Astrocyte (in vitro differentiated cells and primary cell): Measurements from ENCODE around the gene EID3. TPM values are rescaled to one million over a fixed set of nuclear protein-coding genes. Genes with fewer than 3 reads are reported as not detected.

ENCODE experiments used
- DNase-seq: peaks from one replicate; pipeline ENCODE4 v3.0.0-alpha.2; 2010; ENCODE audit warnings: low read depth
- FAIRE-seq: peaks from 2 replicates; lab custom pipeline; 2011; peaks lifted over from hg19 to GRCh38; lab: Jason Lieb, UNC
- H2AFZ ChIP-seq: 2 replicates; pipeline ENCODE4 v1.6.0; 2012; ENCODE audit warnings: low read depth, low read length, inconsistent platforms
- H3K27ac ChIP-seq: 2 replicates; pipeline ENCODE4 v1.5.1; 2011; ENCODE audit warnings: low read depth, low read length, inconsistent platforms
- H3K27me3 ChIP-seq: 2 replicates; pipeline ENCODE4 v1.6.0; 2011; ENCODE audit warnings: low read length, inconsistent platforms; ENCODE audit not compliant: insufficient read depth
- H3K36me3 ChIP-seq: 2 replicates; pipeline ENCODE4 v1.5.1; 2011; ENCODE audit warnings: low read length, inconsistent platforms; ENCODE audit not compliant: insufficient read depth
- H3K4me1 ChIP-seq: 2 replicates; pipeline ENCODE4 v1.5.1; 2011; ENCODE audit warnings: low read length, inconsistent platforms; ENCODE audit not compliant: insufficient read depth
- H3K4me2 ChIP-seq: 2 replicates; pipeline ENCODE4 v1.6.0; 2012; ENCODE audit warnings: low read length, inconsistent platforms
- H3K4me3 ChIP-seq: 2 replicates; pipeline ENCODE4 v1.5.1; 2011; ENCODE audit warnings: low read depth, mild to moderate bottlenecking, low read length, inconsistent platforms; ENCODE audit not compliant: insufficient read depth
- H3K79me2 ChIP-seq: 2 replicates; pipeline ENCODE4 v1.6.0; 2012; ENCODE audit warnings: mild to moderate bottlenecking, low read length, inconsistent platforms; ENCODE audit not compliant: insufficient read depth
- H3K9ac ChIP-seq: 2 replicates; pipeline ENCODE4 v1.6.0; 2012; ENCODE audit warnings: mild to moderate bottlenecking, low read length, inconsistent platforms
- H3K9me3 ChIP-seq: 2 replicates; pipeline ENCODE4 v1.5.1; 2012; ENCODE audit warnings: low read depth, mild to moderate bottlenecking, low read length, inconsistent platforms; ENCODE audit not compliant: insufficient read depth
- H4K20me1 ChIP-seq: 2 replicates; pipeline ENCODE4 v1.6.0; 2012; ENCODE audit warnings: low read length, inconsistent platforms; ENCODE audit not compliant: insufficient read depth
- H3K27ac Mint-ChIP-seq: one replicate; pipeline ENCODE4 v1.8.0; 2021; ENCODE audit warnings: mild to moderate bottlenecking, mixed read lengths; ENCODE audit not compliant: unreplicated experiment
- H3K27me3 Mint-ChIP-seq: one replicate; pipeline ENCODE4 v1.8.0; 2021; ENCODE audit warnings: low read depth, mixed read lengths; ENCODE audit not compliant: unreplicated experiment
- H3K36me3 Mint-ChIP-seq: one replicate; pipeline ENCODE4 v1.8.0; 2021; ENCODE audit warnings: low read depth, mixed read lengths; ENCODE audit not compliant: unreplicated experiment
- H3K4me1 Mint-ChIP-seq: one replicate; pipeline ENCODE4 v1.8.0; 2021; ENCODE audit warnings: low read depth, mixed read lengths; ENCODE audit not compliant: unreplicated experiment
- H3K4me3 Mint-ChIP-seq: one replicate; pipeline ENCODE4 v1.8.0; 2021; ENCODE audit warnings: mild to moderate bottlenecking, moderate library complexity, mixed read lengths; ENCODE audit not compliant: unreplicated experiment
- H3K9me3 Mint-ChIP-seq: one replicate; pipeline ENCODE4 v1.8.0; 2021; ENCODE audit warnings: mild to moderate bottlenecking, mixed read lengths; ENCODE audit not compliant: unreplicated experiment
- CTCF ChIP-seq: IDR thresholded peaks from 2 replicates; pipeline ENCODE4 v1.5.1; 2011; ENCODE audit warnings: low read depth, mild to moderate bottlenecking, inconsistent platforms, low read length, moderate library complexity; ENCODE audit not compliant: insufficient read depth
- EZH2 ChIP-seq: IDR thresholded peaks from 2 replicates; pipeline ENCODE4 v1.6.1; 2012; ENCODE audit warnings: mild to moderate bottlenecking, low read length, inconsistent platforms; ENCODE audit not compliant: insufficient read depth
- total RNA-seq: library from RNA; stranded (reverse); gene quantifications from 2 replicates; pipeline ENCODE4 v1.2.1, GENCODE V29; 2021

EID3 gene
- total RNA-seq, 1 donor from 2014 or later, result 1.9 TPM

- Histone ChIP-seq H3K27ac (no peak overlapping the region), H2AFZ (no peak overlapping the region), H3K27me3 (no peaks in the 10 kb centered on the region), H3K36me3 (peaks cover 50% of the 10 kb centered on the region), H3K4me3 (no peak overlapping the region), H3K9ac (no peak overlapping the region), H4K20me1 (peaks cover 73% of the 10 kb centered on the region), H3K9me3 (no peaks in the 10 kb centered on the region), H3K4me2 (no peak overlapping the region), H3K4me1 (no peaks in the 10 kb centered on the region), H3K79me2 (peaks cover 24% of the 10 kb centered on the region)
- TF ChIP-seq CTCF (no peak), EZH2 (no peak)
- FAIRE-seq (no peak), DNase-seq (peak; percentile 36)
- no peak overlapping the region for H3K4me3 Mint-ChIP-seq
- no peaks in the 10 kb centered on the region for H3K9me3 Mint-ChIP-seq
- peaks cover 10% of the 10 kb centered on the region for H3K4me1 Mint-ChIP-seq
- H3K27ac Mint-ChIP-seq, result no peak overlapping the region
- H3K36me3 Mint-ChIP-seq, result peaks cover 19% of the 10 kb centered on the region
- H3K27me3 Mint-ChIP-seq, result no peaks in the 10 kb centered on the region
These were observed 48.7 kb downstream of the EID3 start for GRCh38 chr12:104352106-104352713.

- Histone ChIP-seq H4K20me1 (peaks cover 62% of the 10 kb centered on the region), H3K9ac (no peak overlapping the region), H3K36me3 (peaks cover 40% of the 10 kb centered on the region), H2AFZ (no peak overlapping the region), H3K4me3 (no peak overlapping the region), H3K4me1 (no peaks in the 10 kb centered on the region), H3K79me2 (peaks cover 21% of the 10 kb centered on the region), H3K27me3 (no peaks in the 10 kb centered on the region), H3K4me2 (no peak overlapping the region), H3K9me3 (no peaks in the 10 kb centered on the region), H3K27ac (no peak overlapping the region)
- FAIRE-seq (no peak), DNase-seq (no peak)
- H3K9me3 Mint-ChIP-seq, result no peaks in the 10 kb centered on the region
- peaks cover 5% of the 10 kb centered on the region for H3K4me1 Mint-ChIP-seq
- H3K4me3 Mint-ChIP-seq, result no peak overlapping the region
- H3K27ac Mint-ChIP-seq, result no peak overlapping the region
- TF ChIP-seq CTCF, result no peak
- H3K36me3 Mint-ChIP-seq, result peaks cover 15% of the 10 kb centered on the region
- no peaks in the 10 kb centered on the region for H3K27me3 Mint-ChIP-seq
These were observed 49.8 kb downstream of the EID3 start for GRCh38 chr12:104353012-104353981.
